NCI-H1417 treated with DMSO at 0.1 percent for 48 hours (cell line): ENCODE measurements around the gene PLPP2.
"Not testable (repeated sequence)": the region's sequence is repeated elsewhere in the genome, so short reads cannot be mapped to it uniquely, and the experiment has no call there.

Experiments used
- DNase-seq: peaks from one replicate; lab custom pipeline; 2025; lab: John Stamatoyannopoulos, UW

The PLPP2 gene

GRCh38 chr19:271856-272255 lies 19.3 kb downstream of the PLPP2 start:
- no peak for DNase-seq

GRCh38 chr19:270766-271318 lies 20.4 kb downstream of the PLPP2 start:
- DNase-seq = not testable (repeated sequence)

- DNase-seq = no peak
These were observed 22.0 kb downstream of the PLPP2 start for GRCh38 chr19:269241-269640.

- DNase-seq = no peak
These were observed 29.1 kb downstream of the PLPP2 start for GRCh38 chr19:262125-262524.

- not testable (repeated sequence) for DNase-seq
These were observed 34.4 kb downstream of the PLPP2 start for GRCh38 chr19:256804-257203.

- DNase-seq = not testable (repeated sequence)
These were observed 38.6 kb downstream of the PLPP2 start for GRCh38 chr19:252421-253186.

DNA sequence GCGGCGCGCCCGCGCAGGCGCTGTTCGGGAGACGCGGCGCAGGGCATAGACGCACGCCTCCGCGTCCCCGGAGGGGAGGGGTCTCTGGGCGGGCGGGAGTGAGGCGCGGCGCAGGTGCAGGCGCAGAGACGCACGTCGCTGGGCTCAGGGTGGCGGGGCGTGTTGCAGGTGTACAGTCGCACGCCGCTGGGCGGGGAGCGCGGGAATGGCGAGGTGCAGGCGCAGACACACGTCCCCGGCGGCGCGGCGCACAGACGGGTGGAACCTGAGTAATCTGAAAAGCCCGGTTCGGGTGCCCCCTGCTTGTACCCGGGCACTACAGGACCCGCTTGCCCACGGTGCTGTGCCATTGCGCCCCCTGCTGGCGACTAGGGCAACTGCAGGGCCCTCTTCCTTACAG lies 44.7 kb downstream of the PLPP2 start:
- no peak for DNase-seq

- not testable (repeated sequence) for DNase-seq
These were observed 45.3 kb downstream of the PLPP2 start for GRCh38 chr19:245900-246299.

GRCh38 chr19:245457-245856 lies 45.7 kb downstream of the PLPP2 start:
- no peak for DNase-seq
